GM10266 (cell line): Measurements from ENCODE around the gene CNNM2.

Source experiments
- DNase-seq: peaks from one replicate; pipeline ENCODE4 v3.0.0; 2012; ENCODE audit errors: extremely low spot score
- TF ChIP-seq, protein P1 (sequence below): IDR thresholded peaks from 2 replicates; pipeline ENCODE4 v1.5.1; 2012; ENCODE audit warnings: mild to moderate bottlenecking, low read depth; ENCODE audit not compliant: control insufficient read depth, insufficient read depth; ENCODE audit errors: missing control alignments

The CNNM2 gene

DNA sequence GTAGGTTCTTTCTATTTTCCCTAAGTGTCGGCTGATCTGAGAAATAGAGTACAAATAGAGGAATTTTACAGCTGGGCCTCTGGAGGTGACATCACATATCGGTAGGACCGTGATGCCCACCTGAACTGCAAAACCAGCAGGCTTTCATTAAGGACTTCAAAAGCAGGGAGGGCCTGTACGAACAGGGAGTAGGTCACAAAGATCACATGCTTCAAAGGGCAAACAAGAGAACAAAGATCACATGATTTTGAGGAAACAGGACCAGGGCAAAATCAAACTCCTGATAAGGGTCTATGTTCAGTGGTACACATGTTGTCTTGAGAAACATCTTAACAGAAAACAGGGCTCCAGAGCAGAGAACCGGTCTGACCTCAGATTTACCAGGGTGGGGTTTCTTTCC, 88.9 kb downstream of the CNNM2 start:
- TF ChIP-seq, protein P1, sequence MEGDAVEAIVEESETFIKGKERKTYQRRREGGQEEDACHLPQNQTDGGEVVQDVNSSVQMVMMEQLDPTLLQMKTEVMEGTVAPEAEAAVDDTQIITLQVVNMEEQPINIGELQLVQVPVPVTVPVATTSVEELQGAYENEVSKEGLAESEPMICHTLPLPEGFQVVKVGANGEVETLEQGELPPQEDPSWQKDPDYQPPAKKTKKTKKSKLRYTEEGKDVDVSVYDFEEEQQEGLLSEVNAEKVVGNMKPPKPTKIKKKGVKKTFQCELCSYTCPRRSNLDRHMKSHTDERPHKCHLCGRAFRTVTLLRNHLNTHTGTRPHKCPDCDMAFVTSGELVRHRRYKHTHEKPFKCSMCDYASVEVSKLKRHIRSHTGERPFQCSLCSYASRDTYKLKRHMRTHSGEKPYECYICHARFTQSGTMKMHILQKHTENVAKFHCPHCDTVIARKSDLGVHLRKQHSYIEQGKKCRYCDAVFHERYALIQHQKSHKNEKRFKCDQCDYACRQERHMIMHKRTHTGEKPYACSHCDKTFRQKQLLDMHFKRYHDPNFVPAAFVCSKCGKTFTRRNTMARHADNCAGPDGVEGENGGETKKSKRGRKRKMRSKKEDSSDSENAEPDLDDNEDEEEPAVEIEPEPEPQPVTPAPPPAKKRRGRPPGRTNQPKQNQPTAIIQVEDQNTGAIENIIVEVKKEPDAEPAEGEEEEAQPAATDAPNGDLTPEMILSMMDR = no peak
- DNase-seq = no peak

DNA sequence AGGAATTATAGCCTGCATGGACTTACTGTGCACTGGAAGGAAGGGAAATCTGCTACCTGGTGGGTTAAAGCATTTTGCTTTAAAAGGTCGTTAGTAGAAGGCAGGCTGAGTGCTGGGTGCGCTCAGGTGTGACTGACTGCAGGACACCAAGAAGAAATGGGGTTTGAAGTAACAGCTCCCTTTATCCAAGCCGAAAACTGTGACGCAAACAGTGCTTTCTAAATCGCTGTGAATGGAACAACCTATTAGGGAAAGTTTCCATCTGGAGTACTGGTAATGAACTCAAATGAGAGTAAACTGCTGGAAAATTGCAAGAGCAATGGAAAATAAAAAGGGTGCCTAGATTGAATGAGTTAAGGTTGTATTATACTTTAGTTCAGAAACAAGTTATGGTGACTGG, 95.3 kb downstream of the CNNM2 start:
- no peak for DNase-seq
- TF ChIP-seq, protein P1 = no peak

DNA sequence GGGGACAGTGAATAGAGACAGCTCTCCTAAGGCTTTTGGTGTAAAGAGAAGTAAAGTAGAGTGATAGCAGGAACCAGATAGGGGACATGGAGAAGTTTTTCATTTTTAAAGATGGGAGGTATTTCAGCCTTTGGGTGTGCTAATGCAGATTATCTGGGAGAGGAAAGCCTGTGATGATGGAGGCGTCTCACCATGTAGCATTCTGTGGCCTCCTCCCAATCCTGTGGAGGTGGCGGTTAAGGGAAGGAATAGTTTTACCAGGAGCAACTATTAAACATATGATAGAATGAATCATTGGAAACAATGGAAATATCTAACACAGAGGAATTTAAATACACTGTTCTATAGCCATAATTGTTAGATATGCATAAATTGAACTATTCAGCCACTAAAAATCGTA, 101.3 kb downstream of the CNNM2 start:
- TF ChIP-seq, protein P1 = no peak
- DNase-seq = no peak

DNA sequence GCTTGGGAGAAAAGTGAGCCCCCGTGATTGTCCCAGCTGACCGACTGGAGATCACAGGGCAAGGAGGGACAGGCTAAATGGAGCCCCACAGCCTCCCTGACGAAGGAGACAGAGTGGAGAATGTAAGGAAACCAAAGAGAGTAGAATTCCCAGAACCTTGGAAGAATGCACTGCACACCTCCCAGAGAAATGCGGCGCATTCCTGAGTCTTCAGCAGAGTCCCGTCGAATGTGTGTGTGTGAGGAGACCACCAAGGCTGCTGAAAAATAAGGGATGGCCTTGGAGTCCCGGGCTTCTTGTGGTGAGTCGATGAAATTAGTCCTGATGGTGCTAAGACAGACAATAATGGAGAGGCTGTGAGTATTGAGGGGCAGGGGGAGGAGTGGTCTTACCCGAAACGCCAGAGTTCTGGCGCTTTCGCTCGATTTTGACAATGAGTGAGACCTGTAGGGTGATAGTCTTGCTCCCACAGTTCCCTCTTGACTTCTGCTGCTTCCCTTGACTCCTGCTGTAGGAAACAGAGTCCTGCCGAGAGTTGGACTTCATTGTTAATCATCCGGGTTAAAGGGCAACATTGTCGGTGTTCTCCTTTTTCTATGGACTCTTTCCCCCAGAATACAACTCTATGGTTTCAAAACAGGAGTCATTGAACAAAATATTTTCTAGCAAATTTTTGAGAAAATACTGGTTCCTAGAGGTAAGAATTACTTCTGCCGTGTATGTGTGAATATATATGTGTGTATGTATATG, 103.2 kb downstream of the CNNM2 start:
- TF ChIP-seq, protein P1 = no peak
- DNase-seq = no peak

DNA sequence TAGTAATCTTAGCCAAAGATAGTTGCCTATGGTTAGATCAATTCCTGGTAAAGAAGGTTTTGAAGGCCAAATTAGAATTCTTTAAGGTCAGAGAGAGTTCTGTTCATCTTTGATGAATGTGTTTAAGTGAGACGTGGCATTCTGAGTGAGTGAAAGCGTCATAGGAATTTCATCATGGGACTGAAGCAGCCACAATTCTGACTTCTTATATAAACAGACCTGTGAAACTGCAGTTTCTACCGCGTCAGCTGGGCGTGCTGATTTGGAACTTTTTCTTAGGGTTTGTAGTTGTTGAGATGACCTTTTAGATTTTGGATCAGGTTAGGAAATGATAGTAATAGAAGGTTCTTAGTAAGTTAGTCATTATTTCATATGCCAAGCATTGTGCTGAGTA, 103.8 kb downstream of the CNNM2 start:
- DNase-seq = no peak
- TF ChIP-seq, protein P1 = no peak

DNA sequence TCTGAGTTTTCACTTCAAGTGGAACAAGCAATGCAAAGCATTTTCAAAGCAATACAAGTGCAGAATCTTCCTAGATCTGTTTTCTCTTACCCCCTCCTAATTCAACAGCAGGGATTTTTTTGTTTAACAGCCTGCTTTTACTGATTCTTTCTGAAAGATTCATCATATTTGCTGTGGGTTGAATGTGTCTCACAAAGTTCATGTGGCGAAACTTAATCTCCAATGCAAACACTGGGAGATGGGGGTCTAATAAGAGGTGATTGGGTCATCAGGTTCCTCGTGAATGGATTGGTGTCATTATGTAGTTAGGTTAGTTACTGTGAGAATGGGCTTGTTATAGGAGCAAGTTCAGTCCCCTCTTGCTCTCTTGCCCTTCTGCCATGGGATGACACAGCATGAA, 107.6 kb downstream of the CNNM2 start:
- TF ChIP-seq, protein P1 = no peak
- no peak for DNase-seq

DNA sequence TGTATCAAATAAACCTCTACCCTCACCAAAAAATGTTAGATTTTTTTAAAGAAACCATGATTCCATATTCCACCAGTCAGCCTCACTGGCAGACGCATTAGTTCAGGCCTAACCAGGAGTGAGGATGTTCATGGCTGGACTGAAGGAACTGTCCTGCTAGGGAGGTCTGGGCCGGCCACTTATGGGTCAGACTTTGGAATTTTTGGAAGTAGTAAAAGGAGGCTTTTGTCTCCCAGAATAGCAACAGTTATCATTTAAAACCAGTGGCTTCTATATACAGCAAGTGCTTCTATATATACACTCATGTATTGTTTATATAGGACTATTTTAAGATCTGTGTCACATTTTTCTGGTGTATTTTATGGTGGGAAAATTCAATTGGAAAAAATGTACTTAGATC, 120.5 kb downstream of the CNNM2 start:
- DNase-seq = no peak
- TF ChIP-seq, protein P1 = no peak
